Activated T-cell treated with anti-CD3 and anti-CD28 coated beads for 24 hours (primary cell): ENCODE data around the gene ESX1.
"Not testable (repeated sequence)": the region's sequence is repeated elsewhere in the genome, so short reads cannot be mapped to it uniquely, and the experiment has no call there.

ENCODE experiments used
- DNase-seq: peaks from one replicate; pipeline ENCODE4 v3.0.0-alpha.2; 2020; ENCODE audit warnings: low read depth

The ESX1 gene

DNA sequence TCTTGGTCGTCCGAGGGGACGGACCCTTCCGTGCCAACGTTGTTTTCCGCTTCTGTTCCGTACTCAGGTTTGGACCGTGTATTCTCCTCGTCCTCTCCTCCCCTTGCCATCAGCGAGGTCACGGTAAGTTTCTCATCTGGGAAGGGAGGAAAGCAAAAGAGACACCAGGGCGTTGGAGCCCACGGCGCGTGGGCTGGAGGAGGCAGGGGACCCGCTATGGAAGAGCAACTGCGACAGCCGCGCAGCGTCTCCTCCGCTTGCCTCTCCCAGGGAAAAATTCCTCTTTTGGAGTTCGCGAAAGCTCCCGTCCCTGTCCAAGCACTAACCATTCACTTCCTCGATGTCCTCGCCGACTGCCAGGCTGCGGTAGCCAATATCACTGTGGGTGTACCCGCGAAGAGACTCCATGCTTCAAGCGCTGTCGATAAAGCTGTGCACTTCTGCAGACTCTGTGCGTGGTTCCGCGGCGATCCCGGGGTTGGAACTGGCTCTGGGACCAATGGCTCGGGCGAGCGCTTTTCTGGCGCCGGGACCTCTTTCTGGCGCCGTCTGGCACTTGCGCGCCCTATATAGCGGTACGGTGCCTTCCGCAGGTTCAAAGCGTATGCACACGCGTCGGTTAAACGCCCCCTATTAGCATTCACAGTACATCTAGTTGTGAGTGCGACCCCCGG, at the start of gene ESX1:
Gene ESX1, minus strand, starts transcription at position 492 of the 674 bp plus-strand sequence. Its CDS starts 84 bp downstream, at position 408.
- DNase-seq, result no peak

DNA sequence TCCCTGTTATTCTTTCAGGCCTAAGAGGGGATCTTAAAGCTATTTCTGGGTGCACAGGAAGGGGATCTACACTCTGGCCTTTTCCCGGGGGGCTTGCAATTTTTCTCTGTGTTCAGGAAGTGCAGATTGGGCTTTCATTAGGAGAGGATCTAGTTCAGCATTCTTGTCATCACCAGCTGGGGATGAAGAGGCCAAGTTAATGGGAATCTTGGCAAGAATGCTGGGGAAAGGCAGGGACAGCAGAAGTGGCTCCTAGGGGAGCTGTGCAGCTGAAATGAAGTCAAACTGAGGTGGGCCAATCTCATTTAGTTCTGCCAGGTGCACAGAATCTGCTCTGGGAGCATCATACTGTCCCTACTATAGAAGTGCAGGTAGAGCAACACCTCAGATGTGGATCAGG, 40.9 kb upstream of the ESX1 start:
- DNase-seq, result no peak

DNA sequence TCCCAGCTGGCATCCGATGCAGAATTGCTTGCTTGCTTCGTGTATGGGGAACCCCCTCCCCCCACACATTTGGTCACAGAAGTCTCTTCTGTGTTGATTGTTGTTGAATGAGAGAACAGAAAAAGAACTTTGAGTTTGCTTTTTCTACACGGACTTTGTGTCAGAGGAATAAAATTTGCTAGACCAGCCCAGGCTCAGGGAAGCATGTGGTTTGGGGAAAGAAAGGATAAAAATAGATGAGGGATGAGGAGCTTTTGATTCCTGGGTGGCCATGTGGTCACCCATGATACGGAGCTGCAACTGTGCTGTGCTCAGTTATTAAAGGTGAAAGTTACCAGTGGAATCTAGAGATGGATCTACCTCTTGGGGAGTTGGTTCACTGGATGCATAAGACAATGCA, 34.2 kb upstream of the ESX1 start:
- no peak for DNase-seq

- DNase-seq, result no peak
Measured at GRCh38 chrX:104288269-104288668, 33.5 kb upstream of the ESX1 start.

DNA sequence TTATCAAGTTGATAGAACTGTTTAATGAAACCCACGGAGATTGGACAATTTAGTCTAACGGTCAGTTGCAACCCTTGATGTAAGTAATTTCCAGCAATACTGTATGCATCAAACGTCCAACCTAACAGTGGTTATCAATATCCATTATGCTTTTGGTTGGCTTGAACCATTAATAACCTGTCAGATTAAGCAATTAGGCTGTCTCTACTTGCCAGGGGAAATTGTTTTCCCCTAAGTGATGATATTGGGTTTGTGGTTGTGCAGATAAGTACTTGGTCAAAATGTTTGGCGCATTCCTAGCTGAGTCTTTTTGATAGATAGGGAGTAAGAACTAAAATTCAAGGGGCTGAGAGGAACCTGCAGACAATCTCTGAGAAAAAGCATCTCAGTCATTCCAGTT, 30.5 kb upstream of the ESX1 start:
- DNase-seq, result no peak

- DNase-seq, result no peak
Measured at GRCh38 chrX:104284507-104284906, 29.8 kb upstream of the ESX1 start.

GRCh38 chrX:104282166-104282725, 27.5 kb upstream of the ESX1 start:
- DNase-seq, result no peak

- no peak for DNase-seq
Measured at GRCh38 chrX:104281564-104281963, 26.8 kb upstream of the ESX1 start.

GRCh38 chrX:104280609-104281008, 25.9 kb upstream of the ESX1 start:
- DNase-seq, result no peak

DNA sequence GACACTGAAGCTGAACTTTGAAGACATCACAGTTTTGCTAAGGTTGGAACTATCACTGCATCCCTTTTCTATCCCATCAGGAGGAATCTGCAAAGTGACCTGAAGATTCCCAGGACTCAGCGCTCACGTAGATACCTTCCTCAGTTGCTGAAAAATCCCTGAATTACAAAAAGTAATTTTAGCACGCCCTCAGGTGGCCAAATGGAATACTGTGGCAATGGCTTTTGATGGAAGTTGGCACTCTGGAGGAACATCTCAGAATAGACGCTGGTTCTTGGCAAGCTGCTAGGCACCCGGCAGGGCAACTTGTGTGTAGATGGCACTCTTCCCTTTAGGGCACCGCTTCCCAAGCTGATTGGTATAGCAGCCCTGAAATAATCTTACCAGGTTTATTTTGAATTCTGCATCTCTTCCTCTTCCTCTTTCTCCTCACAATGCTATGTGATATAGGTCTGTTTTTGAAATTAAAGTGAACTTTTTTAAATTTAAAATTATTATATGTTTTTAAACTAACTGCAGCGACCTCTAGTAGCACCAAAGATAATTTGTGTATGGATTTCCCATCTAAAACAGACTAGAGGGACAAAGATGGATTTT, 16.3 kb upstream of the ESX1 start:
- peak; percentile 9 for DNase-seq

GRCh38 chrX:104270212-104270611, 15.5 kb upstream of the ESX1 start:
- DNase-seq, result no peak

DNA sequence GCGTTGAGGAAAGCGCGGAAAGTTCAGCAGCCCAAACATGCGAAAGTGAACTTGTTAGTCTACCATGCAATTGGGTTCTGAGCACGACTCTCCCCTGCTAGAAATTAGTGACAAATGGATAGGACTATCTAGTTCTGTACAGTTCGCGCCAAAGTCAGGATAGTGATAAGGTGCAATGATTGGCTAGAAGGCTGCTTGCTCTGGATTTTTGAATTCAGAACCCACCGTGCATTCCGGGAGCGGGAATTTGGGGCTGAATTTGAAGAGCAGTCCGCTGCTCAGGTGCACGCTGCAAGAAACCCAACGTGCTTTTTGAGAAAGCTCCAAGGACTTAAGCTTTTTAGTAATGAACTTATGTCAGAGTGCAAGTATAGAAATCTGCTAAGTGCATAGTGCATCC, 732 bp upstream of the ESX1 start:
- DNase-seq, result no peak

- DNase-seq, result no peak
Measured at GRCh38 chrX:104253567-104254441, 929 bp downstream of the ESX1 start.

- DNase-seq, result no peak
Measured at GRCh38 chrX:104250470-104250869, 4.3 kb downstream of the ESX1 start.

GRCh38 chrX:104230060-104230459, 24.7 kb downstream of the ESX1 start:
- not testable (repeated sequence) for DNase-seq

GRCh38 chrX:104211187-104211586, 43.5 kb downstream of the ESX1 start:
- DNase-seq, result no peak

- no peak for DNase-seq
Measured at GRCh38 chrX:104205548-104205947, 49.2 kb downstream of the ESX1 start.
